Suppressor macrophage (primary cell): Measurements from ENCODE around the gene CAPN8.

ENCODE experiments used
- DNase-seq, 4 experiments: peaks; one replicate each; pipeline ENCODE4 v3.0.0-alpha.2; 2020 to 2022

Gene CAPN8

GRCh38 chr1:223702735-223703667 lies 37.5 kb upstream of the CAPN8 start:
- peak; percentile 41 to 77 (median 51) for DNase-seq

GRCh38 chr1:223700942-223701637 lies 35.6 kb upstream of the CAPN8 start:
- DNase-seq = peak; percentile 34 to 61 (median 54)

- DNase-seq = no peak
Observed at GRCh38 chr1:223700388-223700918, 35.0 kb upstream of the CAPN8 start.

- no peak for DNase-seq
Observed at GRCh38 chr1:223695941-223696340, 30.4 kb upstream of the CAPN8 start.

GRCh38 chr1:223695014-223695548 lies 29.6 kb upstream of the CAPN8 start:
- no peak for DNase-seq

GRCh38 chr1:223691121-223691520 lies 25.6 kb upstream of the CAPN8 start:
- no peak for DNase-seq

GRCh38 chr1:223684488-223684792 lies 18.9 kb upstream of the CAPN8 start:
- DNase-seq = no peak

GRCh38 chr1:223683586-223684487 lies 18.3 kb upstream of the CAPN8 start:
- DNase-seq = peak; percentile 49 to 77 (median 64)

- no peak for DNase-seq
Observed at GRCh38 chr1:223682502-223682901, 17.0 kb upstream of the CAPN8 start.

GRCh38 chr1:223680188-223680587 lies 14.7 kb upstream of the CAPN8 start:
- peak in 1 of 4 experiments; percentile 16 for DNase-seq

GRCh38 chr1:223678841-223679240 lies 13.3 kb upstream of the CAPN8 start:
- peak; percentile 72 to 92 (median 89) for DNase-seq

GRCh38 chr1:223674119-223674890 lies 8.8 kb upstream of the CAPN8 start:
- peak; percentile 37 to 72 (median 56) for DNase-seq

- DNase-seq = peak; percentile 13 to 64 (median 50)
Observed at GRCh38 chr1:223670458-223671159, 5.1 kb upstream of the CAPN8 start.

GRCh38 chr1:223669003-223669795 lies 3.7 kb upstream of the CAPN8 start:
- DNase-seq = no peak

- DNase-seq = peak in 3 of 4 experiments; percentile 13 to 18 (median 16)
Observed at GRCh38 chr1:223667484-223668182, 2.1 kb upstream of the CAPN8 start.

GRCh38 chr1:223664106-223664505 lies 1.4 kb downstream of the CAPN8 start:
- no peak for DNase-seq

GRCh38 chr1:223662943-223663342 lies 2.6 kb downstream of the CAPN8 start:
- DNase-seq = peak; percentile 17 to 48 (median 30)

- no peak for DNase-seq
Observed at GRCh38 chr1:223659711-223660110, 5.8 kb downstream of the CAPN8 start.

GRCh38 chr1:223657978-223658377 lies 7.5 kb downstream of the CAPN8 start:
- no peak for DNase-seq
